Thoracic aorta (tissue), 2 donors: Measurements from ENCODE around the gene PNLIPRP2. TPM values are rescaled to one million over a fixed set of nuclear protein-coding genes. Genes with fewer than 3 reads are reported as not detected.

ENCODE experiments used
- ATAC-seq: fragments of 150-250 bp; one replicate; pipeline ENCODE4 v1.8.0; 2017; ENCODE audit warnings: low read depth; ENCODE audit not compliant: insufficient number of reproducible peaks, low FRiP score
- DNase-seq: peaks from one replicate; pipeline ENCODE4 v3.0.0-alpha.2; 2020; ENCODE audit warnings: low spot score
- H3K27ac ChIP-seq, 2 donors: fragments of 200-600 bp; sonication (generic); 1 replicate in 1 of 2; 2 replicates in 1 of 2; pipeline ENCODE4 v1.5.1; 2016; ENCODE audit warnings: mild to moderate bottlenecking in 2 of 2, moderate library complexity in 2 of 2
- H3K27me3 ChIP-seq: fragments of 200-600 bp; sonication (generic); replicated peaks from 2 replicates; pipeline ENCODE4 v1.6.0; 2016; ENCODE audit warnings: mild to moderate bottlenecking; ENCODE audit not compliant: insufficient read depth
- H3K36me3 ChIP-seq: fragments of 200-600 bp; sonication (generic); one replicate; pipeline ENCODE4 v1.5.1; 2016
- H3K4me1 ChIP-seq, 2 donors: fragments of 200-600 bp; sonication (generic); 1 replicate in 1 of 2; 2 replicates in 1 of 2; pipeline versions ENCODE4 v1.5.1 to v1.6.0; 2016; ENCODE audit warnings: low read depth in 2 of 2, mild to moderate bottlenecking in 1 of 2; ENCODE audit not compliant: control insufficient read depth in 1 of 2
- H3K4me3 ChIP-seq: fragments of 200-600 bp; sonication (generic); 2 replicates; pipeline ENCODE4 v1.5.1; 2016; ENCODE audit warnings: mild to moderate bottlenecking
- H3K9me3 ChIP-seq: fragments of 200-600 bp; sonication (generic); 2 replicates; pipeline ENCODE4 v1.5.1; 2016
- total RNA-seq, 2 donors: library from RNA; depleted of rRNA; stranded (reverse); fragments of >200 nt; gene quantifications; one replicate each; pipeline versions ENCODE4 v1.1.0 to v1.2.3, GENCODE V29; 2016
- TF ChIP-seq, protein P1 (sequence below): fragments of 200-600 bp; sonication (generic); IDR thresholded peaks from one replicate; pipeline ENCODE4 v1.5.1; 2019; ENCODE audit warnings: antibody characterized with exemption

Gene PNLIPRP2
- total RNA-seq, result 1 to 10 TPM in 1 of 2 donors, not detected in 1; 2.3 TPM

DNA sequence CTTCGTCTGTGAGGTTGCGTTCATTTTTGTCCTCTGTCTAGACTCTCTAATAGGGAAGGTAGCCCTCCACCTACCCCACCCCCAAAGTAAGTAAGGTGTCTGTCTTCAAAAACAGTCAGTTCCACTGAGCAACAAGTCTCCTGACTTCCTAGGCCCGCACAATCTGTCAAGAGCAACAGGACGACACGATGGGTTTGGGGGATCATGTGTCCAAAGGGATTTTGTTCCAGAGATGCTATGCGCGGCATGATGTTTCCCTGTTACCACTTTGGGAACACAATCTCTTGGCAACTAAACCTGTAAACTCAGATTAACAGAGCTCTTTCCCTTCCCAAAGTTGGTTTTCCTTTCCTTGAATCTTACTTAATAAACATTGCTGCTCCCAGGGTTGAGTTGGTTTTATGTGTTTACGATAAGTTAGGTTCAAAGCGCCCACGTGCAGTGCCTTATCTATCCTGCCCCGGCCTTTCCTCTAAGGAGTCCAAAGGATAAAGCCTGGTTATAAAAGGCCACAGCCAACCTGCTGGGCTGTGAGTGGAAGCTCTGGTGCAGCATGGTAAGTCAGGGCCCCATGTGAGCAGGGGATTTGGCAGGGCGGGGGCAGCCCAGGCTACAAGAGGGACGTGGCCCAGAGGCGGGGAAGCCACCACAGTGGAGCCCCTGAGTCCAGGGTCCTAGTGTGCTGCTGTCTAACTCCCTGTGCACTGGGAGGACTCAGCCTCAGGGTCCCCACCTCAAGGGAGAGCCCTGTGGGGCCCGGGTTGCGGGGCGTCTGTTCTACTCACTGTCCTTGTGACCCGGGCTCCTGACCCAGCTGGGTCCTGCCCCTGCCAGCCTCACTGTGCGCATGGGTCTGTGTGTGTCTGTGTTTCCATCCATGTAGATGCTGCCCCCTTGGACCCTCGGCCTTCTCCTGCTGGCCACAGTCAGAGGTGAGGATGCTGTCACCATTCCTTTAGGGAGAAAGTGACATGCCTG, at the start of gene PNLIPRP2:
Gene PNLIPRP2, plus strand, starts transcription at position 531 of the 978 bp plus-strand sequence.
- Histone ChIP-seq H3K9me3 (no peaks in the 10 kb centered on the region), H3K36me3 (no peaks in the 10 kb centered on the region), H3K27me3 (no peaks in the 10 kb centered on the region), H3K4me3 (no peak within 1 kb of the TSS), H3K27ac (no peak within 1 kb of the TSS), H3K4me1 (no peaks in the 10 kb centered on the region)
- ATAC-seq (no peak), DNase-seq (no peak)
- TF ChIP-seq, protein P1, sequence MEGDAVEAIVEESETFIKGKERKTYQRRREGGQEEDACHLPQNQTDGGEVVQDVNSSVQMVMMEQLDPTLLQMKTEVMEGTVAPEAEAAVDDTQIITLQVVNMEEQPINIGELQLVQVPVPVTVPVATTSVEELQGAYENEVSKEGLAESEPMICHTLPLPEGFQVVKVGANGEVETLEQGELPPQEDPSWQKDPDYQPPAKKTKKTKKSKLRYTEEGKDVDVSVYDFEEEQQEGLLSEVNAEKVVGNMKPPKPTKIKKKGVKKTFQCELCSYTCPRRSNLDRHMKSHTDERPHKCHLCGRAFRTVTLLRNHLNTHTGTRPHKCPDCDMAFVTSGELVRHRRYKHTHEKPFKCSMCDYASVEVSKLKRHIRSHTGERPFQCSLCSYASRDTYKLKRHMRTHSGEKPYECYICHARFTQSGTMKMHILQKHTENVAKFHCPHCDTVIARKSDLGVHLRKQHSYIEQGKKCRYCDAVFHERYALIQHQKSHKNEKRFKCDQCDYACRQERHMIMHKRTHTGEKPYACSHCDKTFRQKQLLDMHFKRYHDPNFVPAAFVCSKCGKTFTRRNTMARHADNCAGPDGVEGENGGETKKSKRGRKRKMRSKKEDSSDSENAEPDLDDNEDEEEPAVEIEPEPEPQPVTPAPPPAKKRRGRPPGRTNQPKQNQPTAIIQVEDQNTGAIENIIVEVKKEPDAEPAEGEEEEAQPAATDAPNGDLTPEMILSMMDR, result no peak

DNA sequence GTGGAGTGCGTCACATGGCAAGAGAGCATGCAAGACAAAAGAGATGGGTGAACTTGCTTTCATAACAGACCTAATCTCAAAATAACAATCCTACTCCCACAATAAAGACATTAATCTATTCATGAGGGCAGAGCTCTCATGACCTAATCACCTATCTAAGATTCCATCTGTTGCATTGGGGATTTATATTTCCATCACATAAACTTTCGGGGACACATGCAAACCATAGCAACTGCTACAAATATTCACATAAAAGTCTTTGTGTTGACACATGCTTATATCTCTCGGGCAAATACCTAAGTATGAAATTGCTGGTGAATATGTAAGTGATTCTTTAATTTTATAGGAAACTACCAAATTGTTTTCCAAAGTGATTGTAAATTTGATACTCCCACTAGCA, 46.0 kb upstream of the PNLIPRP2 start:
- TF ChIP-seq, protein P1, result no peak

DNA sequence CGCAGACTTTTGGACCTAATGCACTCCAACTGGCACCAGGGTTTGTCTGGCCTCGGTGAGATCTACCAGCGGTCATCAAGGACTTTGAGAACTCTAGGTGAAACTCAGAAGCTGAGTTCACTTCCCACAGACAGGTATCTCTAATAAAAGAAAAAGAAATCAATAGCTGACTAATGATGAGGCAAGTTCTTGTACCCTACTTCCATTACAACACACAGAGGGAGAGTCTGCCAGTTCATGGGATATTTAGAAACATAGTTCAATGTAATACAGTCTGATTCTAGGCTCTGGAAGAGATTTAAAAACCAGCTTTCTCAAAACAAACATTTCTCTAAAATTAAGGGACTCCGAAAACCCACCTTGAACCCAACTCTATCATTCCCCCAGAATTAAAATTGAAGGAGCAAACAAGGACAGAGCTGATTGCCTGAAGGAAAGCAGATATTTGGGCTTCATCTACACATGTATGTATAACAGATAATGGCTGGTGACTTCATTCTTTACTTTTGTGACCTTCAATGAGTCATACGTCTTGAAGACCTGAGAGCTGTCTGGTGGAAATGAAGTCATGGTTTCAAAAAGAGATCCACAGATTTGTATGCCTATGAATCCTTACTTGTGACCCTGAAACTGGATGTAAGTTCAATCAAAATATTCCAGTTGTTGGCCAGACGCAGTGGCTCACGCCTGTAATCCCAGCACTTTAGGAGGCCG, 32.7 kb upstream of the PNLIPRP2 start:
- Histone ChIP-seq H3K36me3 (no peaks in the 10 kb centered on the region), H3K27me3 (no peaks in the 10 kb centered on the region), H3K27ac (no peak overlapping the region), H3K4me1 (no peaks in the 10 kb centered on the region), H3K4me3 (no peak overlapping the region), H3K9me3 (no peaks in the 10 kb centered on the region)
- no peak for ATAC-seq
- TF ChIP-seq, protein P1, result no peak
- DNase-seq, result no peak

More for the DNA sequence above, 46.0 kb upstream of the PNLIPRP2 start:
- Histone ChIP-seq H3K36me3 (no peaks in the 10 kb centered on the region), H3K27me3 (no peaks in the 10 kb centered on the region), H3K4me1 (no peaks in the 10 kb centered on the region), H3K4me3 (no peak overlapping the region), H3K27ac (no peak overlapping the region), H3K9me3 (no peaks in the 10 kb centered on the region)
- no peak for ATAC-seq
- DNase-seq, result no peak

DNA sequence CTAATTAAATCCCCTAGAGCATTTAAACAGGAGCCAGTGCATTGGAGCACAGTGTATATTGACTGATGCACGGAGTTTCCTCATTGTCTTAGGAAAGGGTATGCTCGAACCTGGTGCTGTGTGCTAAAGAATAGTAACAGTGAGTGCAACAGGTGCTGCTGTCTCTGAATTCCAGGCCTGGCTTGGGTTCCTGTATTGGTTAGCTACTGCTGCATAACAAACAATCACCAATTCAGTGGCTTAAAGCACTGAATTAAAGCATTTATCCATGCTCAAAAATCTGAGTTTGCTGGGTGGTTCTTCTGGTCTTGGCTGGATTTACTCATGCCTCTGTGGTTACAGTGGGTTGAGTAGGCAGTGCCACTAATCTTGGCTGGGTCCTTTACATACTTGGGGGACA, 31.8 kb upstream of the PNLIPRP2 start:
- Histone ChIP-seq H3K9me3 (no peaks in the 10 kb centered on the region), H3K27ac (no peak overlapping the region), H3K4me3 (no peak overlapping the region), H3K36me3 (no peaks in the 10 kb centered on the region), H3K4me1 (no peaks in the 10 kb centered on the region), H3K27me3 (no peaks in the 10 kb centered on the region)
- no peak for ATAC-seq
- no peak for DNase-seq
- TF ChIP-seq, protein P1, result no peak

DNA sequence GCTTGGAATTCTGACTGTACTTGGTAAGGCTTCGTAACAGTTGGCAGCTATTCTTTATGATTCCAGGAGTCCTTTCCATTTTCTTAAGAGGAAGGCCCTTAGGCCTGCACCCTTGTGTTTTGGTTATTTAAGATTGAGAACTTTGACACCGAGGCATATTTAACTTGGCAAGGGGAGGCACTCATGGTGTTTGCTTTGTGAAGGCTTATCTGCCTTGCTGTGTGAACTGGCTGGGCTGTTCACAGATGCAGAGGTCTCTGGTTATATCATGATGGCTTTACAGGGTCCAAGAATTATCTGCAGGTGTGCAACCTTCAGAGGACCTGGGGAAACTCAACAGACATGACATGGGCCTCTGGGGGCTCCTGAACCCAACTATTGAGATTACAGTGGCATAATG, 30.8 kb upstream of the PNLIPRP2 start:
- no peak for ATAC-seq
- no peaks in the 10 kb centered on the region for H3K36me3 ChIP-seq
- no peaks in the 10 kb centered on the region for H3K27me3 ChIP-seq
- H3K27ac ChIP-seq, result no peak overlapping the region
- no peak for DNase-seq
- no peaks in the 10 kb centered on the region for H3K4me1 ChIP-seq
- no peaks in the 10 kb centered on the region for H3K9me3 ChIP-seq
- no peak overlapping the region for H3K4me3 ChIP-seq
- TF ChIP-seq, protein P1, result no peak
